G401 (cell line): ENCODE measurements around the gene SCFD2. TPM values are rescaled to one million over a fixed set of nuclear protein-coding genes. Genes with fewer than 3 reads are reported as not detected.
"Not testable (repeated sequence)": the region's sequence is repeated elsewhere in the genome, so short reads cannot be mapped to it uniquely, and the experiment has no call there.

Source experiments
- DNase-seq: peaks from one replicate; pipeline ENCODE4 v3.0.0-alpha.2; 2015; ENCODE audit warnings: low spot score
- in situ Hi-C: cut with HindIII; loops from 2 replicates; pipeline ENCODE4 v1.10.0; 2016; ENCODE audit warnings: low sequenced_read_pairs, mixed read lengths
- total RNA-seq: library from RNA; depleted of rRNA; stranded (reverse); fragments of >200 nt; shearing (Covaris generic); gene quantifications from 2 replicates; pipeline ENCODE4 v1.2.3, GENCODE V29; 2014

The SCFD2 gene
- total RNA-seq, 1 experiment from 2014 or later: 16.9 TPM

DNA sequence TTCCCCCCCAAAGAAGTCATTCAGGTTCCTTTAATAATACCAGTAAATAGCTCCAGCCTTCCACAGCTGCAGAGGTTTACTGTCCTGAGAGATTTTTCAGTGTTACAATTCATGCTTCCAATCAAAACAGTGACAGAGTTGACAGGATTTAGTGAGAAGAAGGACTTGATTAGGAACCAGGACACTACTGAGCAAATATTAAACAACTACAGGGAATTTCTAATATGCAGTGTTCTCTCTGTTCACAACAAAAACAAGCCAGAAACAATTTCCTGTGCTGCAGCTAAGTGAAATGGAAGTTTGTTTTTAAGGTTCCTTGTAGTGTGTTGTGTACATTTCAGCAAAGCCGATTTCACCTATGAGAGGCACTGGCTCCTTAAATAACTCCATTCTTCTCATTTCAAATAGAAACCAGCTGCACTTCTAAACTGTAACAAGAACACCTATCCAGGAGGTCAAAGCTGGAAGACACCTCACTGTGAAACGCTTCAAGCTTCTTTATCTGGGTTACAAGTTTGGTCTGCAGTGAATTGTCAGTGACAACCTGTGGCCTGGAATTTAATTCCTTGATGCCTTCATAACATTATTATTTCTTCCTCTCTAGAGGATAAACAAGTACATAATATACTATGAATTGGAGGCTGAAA, 354.5 kb downstream of the SCFD2 start:
- in situ Hi-C loops: loop anchor here (25.0 kb wide), 1 partner anchor 901 kb away; no protein-coding TSS in a partner anchor

GRCh38 chr4:53010318-53010717, 355.5 kb downstream of the SCFD2 start:
- no peak for DNase-seq
- in situ Hi-C loops: loop anchor here (25.0 kb wide), 1 partner anchor 902 kb away; no protein-coding TSS in a partner anchor

More for the DNA sequence above, 354.5 kb downstream of the SCFD2 start:
- DNase-seq: no peak

- in situ Hi-C loops: loop anchor here (25.0 kb wide), 1 partner anchor 902 kb away; no protein-coding TSS in a partner anchor
- DNase-seq: no peak
Observed at GRCh38 chr4:53009824-53010223, 356.0 kb downstream of the SCFD2 start.

DNA sequence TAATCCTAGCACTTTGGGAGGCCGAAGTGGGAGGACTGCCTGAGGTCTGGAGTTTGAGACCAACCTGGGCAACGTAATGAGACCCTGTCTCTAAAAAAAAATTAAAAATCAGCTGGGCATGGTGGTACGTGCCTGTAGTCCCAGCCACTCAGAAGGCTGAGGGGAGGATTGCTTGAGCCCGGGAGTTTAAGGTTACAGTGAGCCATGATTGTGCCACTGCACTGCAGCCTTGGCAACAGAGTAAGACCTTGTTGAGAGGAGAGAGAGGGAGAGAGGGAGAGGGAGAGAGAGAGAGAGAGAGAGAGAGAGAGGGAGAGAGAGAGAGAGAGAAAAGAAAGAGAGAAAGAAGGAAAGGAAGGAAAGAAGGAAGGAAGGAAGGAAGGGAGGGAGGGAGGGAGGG, 358.8 kb downstream of the SCFD2 start:
- DNase-seq: no peak
- in situ Hi-C loops: loop anchor here (25.0 kb wide), 1 partner anchor 905 kb away; no protein-coding TSS in a partner anchor

DNA sequence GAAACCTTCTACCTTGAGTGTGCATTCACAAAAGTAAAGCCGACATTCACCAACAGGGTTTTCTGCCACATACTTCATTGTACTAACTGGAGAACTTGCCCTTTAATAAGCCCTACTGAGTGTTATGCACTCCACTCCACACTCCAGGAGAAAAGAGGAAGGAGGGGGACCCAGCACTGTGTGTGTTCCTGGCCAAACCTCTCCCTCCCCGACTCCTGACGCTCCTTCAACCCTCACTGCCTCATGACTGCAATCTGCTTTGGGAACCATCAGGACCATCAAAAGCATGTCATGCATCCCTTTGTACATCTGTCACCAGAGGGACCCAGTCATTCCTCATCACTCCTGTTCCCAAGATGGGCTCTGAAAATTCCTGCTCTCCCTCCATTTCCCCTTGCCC, 360.1 kb downstream of the SCFD2 start:
- in situ Hi-C loops: loop anchor here (25.0 kb wide), 1 partner anchor 906 kb away; no protein-coding TSS in a partner anchor
- no peak for DNase-seq

- in situ Hi-C loops: loop anchor here (25.0 kb wide), 1 partner anchor 907 kb away; no protein-coding TSS in a partner anchor
- DNase-seq: no peak
Observed at GRCh38 chr4:53005149-53005546, 360.7 kb downstream of the SCFD2 start.

- no peak for DNase-seq
- in situ Hi-C loops: loop anchor here (25.0 kb wide), 1 partner anchor 908 kb away; no protein-coding TSS in a partner anchor
Observed at GRCh38 chr4:53004497-53005148, 361.2 kb downstream of the SCFD2 start.

GRCh38 chr4:53003959-53004358, 361.9 kb downstream of the SCFD2 start:
- in situ Hi-C loops: loop anchor here (25.0 kb wide), 1 partner anchor 908 kb away; no protein-coding TSS in a partner anchor
- DNase-seq: no peak

DNA sequence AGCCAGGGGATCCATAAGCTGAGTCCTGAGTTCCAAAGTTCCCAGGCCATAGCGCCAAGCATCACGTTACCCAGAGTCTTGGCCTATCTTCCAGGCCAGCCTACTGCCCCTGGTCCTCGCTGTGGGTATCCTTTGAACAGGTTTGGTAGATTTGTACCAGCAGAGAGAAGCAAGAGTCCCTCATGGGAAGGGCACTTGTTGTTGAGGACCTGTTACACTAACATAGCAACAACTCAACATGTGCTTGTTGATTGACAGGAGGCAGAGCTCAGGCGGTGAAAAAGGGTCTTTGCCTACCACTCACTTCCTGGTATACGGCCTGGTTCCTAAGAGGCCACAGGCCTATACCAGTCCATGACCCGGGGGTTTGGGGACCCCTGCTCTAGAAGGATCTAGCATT, 365.3 kb downstream of the SCFD2 start:
- in situ Hi-C loops: loop anchor here (25.0 kb wide), 1 partner anchor 912 kb away; no protein-coding TSS in a partner anchor
- DNase-seq: no peak

- DNase-seq: no peak
- in situ Hi-C loops: loop anchor here (25.0 kb wide), 1 partner anchor 913 kb away; no protein-coding TSS in a partner anchor
Observed at GRCh38 chr4:52999626-53000025, 366.2 kb downstream of the SCFD2 start.

DNA sequence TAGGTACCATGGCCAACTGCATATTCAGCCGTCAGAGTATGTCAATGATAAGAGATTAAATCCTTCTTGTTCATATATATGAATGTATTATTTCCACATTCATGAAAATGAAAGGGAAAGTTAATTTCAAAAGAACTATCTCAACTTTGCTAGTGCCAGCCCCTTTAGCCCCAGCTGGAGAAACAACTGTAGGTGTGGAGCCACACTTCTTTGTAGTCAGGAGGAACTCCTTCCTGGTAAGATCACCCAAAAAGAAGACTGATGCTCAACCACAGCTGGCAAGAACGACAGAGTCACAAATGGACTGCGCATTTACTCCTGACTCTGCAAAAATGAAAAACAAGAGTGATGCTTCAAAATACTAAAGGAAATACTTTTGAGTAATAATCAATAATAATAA, 367.4 kb downstream of the SCFD2 start:
- in situ Hi-C loops: no loop called here
- DNase-seq: no peak

DNA sequence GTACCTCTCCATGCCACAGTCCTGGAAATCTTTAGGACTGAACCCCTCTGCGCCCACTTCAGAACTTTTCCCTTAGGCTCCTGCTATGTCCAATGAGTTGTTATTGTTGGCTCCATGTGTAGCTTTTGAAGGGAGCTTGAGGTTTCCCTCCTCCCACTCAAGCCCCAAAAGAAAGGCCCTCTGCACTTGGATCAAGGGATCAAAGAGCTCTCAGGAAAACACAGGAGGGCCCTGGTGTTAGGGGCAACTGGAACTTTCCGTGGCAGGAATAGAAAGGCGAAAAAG, 368.8 kb downstream of the SCFD2 start:
- in situ Hi-C loops: no loop called here
- DNase-seq: no peak

- in situ Hi-C loops: no loop called here
- DNase-seq: no peak
Observed at GRCh38 chr4:52996261-52997131, 369.4 kb downstream of the SCFD2 start.

GRCh38 chr4:52995360-52996030, 370.4 kb downstream of the SCFD2 start:
- in situ Hi-C loops: no loop called here
- no peak for DNase-seq

DNA sequence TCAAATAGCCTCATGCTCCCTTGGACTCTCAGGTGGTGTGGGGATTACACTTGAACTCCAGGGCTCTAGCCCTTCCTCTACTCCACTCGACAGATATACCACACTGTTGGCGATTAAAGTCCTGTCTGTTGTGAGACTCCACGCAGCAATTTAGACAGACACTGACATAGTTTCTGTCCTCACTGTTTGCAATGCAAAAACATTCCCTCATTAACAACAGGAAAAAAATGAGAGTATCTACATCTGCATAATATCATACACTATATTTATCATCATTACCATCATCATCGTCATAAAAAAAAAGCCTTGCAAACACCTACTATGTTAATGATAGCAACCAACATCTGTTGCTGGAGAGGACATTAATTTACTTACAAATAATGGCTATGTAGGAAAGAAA, 371.3 kb downstream of the SCFD2 start:
- in situ Hi-C loops: no loop called here
- no peak for DNase-seq

- in situ Hi-C loops: no loop called here
- DNase-seq: no peak
Observed at GRCh38 chr4:52993771-52994170, 372.1 kb downstream of the SCFD2 start.

DNA sequence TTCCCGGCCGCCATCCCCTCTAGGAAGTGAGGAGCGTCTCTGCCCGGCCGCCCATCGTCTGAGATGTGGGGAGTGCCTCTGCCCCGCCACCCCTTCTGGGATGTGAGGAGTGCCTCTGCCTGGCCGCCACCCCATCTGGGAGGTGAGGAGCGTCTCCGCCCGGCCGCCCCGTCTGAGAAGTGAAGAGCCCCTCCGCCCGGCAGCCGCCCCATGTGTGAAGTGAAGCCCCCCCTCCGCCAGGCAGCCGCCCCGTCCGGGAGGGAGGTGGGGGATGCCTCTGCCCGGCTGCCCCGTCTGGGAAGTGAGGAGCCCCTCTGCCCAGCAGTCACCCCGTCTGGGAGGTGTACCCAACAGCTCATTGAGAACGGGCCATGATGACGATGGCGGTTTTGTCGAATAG, 373.3 kb downstream of the SCFD2 start:
- in situ Hi-C loops, DNase-seq: not testable (repeated sequence)

- DNase-seq: no peak
- in situ Hi-C loops: no loop called here
Observed at GRCh38 chr4:52991472-52991871, 374.4 kb downstream of the SCFD2 start.

DNA sequence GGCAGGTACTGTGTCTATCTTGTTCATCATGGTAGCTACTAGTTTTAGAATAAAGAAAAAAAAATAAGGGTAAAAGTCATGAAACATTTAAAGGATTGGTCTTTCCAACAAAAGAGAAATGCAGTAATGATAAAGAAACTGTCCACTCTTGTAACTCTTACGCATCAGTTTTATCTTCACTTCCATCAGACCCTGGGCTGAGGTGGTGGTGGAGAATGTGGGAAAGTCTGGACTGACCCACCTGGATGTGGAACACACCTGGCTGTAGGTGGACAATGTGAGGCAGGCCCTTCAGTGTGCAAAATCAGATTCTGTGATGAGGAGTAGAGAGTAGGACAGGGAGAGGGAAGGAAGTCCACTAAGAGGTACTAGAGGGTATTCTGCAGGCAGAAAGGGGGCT, 375.2 kb downstream of the SCFD2 start:
- no peak for DNase-seq
- in situ Hi-C loops: no loop called here
